ENCODE data around the gene EIF2D. TPM values are rescaled to one million over a fixed set of nuclear protein-coding genes. Genes with fewer than 3 reads are reported as not detected.

Gene EIF2D
- total and polyA plus RNA-seq, 2 of the 8 experiments (the other 6 are each of a cell fraction or from before 2014, with no cell fraction given) = 36.1 to 37.1 TPM

DNA sequence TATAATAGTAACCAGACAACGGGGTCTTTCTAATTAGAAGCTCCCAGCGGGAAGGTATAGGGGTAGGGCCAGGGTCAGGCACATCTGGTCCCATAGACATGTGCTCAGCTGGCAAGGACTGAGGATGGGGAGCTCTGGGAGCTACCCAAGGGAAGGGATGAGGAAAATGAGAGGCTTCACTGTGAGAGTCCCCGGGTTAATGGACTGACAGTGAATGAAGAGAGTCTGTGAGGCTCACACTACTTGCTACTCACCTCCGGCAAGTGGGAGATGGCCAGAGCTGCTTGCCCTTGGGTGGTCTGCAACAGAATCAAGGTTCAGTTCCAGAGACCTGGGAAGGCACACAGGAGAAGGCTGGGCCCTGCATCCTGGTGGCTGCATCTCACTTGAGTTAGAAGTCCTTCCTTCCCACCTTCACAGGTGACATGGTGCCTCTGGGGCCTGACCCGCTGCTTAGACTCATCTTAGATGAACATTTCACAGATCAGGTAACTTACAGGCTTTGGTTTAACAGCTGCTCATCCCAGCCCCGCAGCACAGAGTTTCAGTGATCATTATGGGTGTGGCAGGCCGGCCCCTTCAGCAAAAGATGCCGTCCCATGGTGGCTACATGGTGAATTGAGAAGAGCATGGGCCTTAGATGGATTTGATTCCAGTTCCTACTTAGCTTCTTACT is 31.7 kb downstream of the EIF2D start (continued):
- TF ChIP-seq NANOG (IDR thresholded peaks at IDR 0.05; ENCODE audit: insufficient read depth, low read depth, low read length, poor library complexity, severe bottlenecking) (no peak), EP300 (IDR thresholded peaks at IDR 0.05; ENCODE audit: borderline replicate concordance in 1 of 2, low read depth in 2 of 2, low read length in 2 of 2) (no peak), EGR1 (IDR thresholded peaks at IDR 0.05; ENCODE audit: borderline replicate concordance, low read depth, low read length) (no peak), SRF (IDR thresholded peaks at IDR 0.05; ENCODE audit: low read depth, low read length) (no peak), EZH2 (IDR thresholded peaks at IDR 0.05; ENCODE audit: low read depth, low read length, severe bottlenecking) (no peak), TBP (IDR thresholded peaks at IDR 0.05; ENCODE audit: low read depth, low read length) (no peak), CTBP2 (IDR thresholded peaks at IDR 0.05; ENCODE audit: borderline replicate concordance, insufficient read depth, insufficient read length, low read length) (no peak), SIX5 (IDR thresholded peaks at IDR 0.05; ENCODE audit: low read depth, low read length) (no peak)

Measured in H1 (cell line).